BLaER1 treated with 17β-estradiol and CSF1 and Interleukin-3, amounts not matched to agents 10 nM and 100 nM (cell line): Measurements from ENCODE around the gene TH.

Source experiments
- H3K27ac ChIP-seq, 11 experiments: shearing (Covaris generic); formaldehyde crosslinking; 2 replicates each; pipeline ENCODE4 v1.8.1; 2022
- H3K27me3 ChIP-seq, 11 experiments: shearing (Covaris generic); formaldehyde crosslinking; 2 replicates each; pipeline ENCODE4 v1.8.1; 2022
- H3K36me3 ChIP-seq, 11 experiments: shearing (Covaris generic); formaldehyde crosslinking; 2 replicates each; pipeline ENCODE4 v1.8.1; 2022
- H3K4me1 ChIP-seq, 10 experiments: shearing (Covaris generic); formaldehyde crosslinking; 2 replicates each; pipeline ENCODE4 v1.8.1; 2022
- H3K4me2 ChIP-seq, 11 experiments: shearing (Covaris generic); formaldehyde crosslinking; 2 replicates each; pipeline ENCODE4 v1.8.1; 2022
- H3K4me3 ChIP-seq, 10 experiments: shearing (Covaris generic); formaldehyde crosslinking; 2 replicates each; pipeline ENCODE4 v1.8.1; 2022
- H3K9ac ChIP-seq, 11 experiments: shearing (Covaris generic); formaldehyde crosslinking; 2 replicates each; pipeline ENCODE4 v1.8.1; 2022
- H3K9me3 ChIP-seq, 11 experiments: shearing (Covaris generic); formaldehyde crosslinking; replicated peaks in 1 of 11; 2 replicates each; pipeline ENCODE4 v1.8.1; 2022
- H4K20me1 ChIP-seq, 11 experiments: shearing (Covaris generic); formaldehyde crosslinking; 2 replicates each; pipeline ENCODE4 v1.8.1; 2022
- Cebpa-rat ChIP-seq, 11 experiments: shearing (Covaris generic); IDR thresholded peaks; 2 replicates each; pipeline ENCODE4 v1.8.1; 2022

The TH gene

DNA sequence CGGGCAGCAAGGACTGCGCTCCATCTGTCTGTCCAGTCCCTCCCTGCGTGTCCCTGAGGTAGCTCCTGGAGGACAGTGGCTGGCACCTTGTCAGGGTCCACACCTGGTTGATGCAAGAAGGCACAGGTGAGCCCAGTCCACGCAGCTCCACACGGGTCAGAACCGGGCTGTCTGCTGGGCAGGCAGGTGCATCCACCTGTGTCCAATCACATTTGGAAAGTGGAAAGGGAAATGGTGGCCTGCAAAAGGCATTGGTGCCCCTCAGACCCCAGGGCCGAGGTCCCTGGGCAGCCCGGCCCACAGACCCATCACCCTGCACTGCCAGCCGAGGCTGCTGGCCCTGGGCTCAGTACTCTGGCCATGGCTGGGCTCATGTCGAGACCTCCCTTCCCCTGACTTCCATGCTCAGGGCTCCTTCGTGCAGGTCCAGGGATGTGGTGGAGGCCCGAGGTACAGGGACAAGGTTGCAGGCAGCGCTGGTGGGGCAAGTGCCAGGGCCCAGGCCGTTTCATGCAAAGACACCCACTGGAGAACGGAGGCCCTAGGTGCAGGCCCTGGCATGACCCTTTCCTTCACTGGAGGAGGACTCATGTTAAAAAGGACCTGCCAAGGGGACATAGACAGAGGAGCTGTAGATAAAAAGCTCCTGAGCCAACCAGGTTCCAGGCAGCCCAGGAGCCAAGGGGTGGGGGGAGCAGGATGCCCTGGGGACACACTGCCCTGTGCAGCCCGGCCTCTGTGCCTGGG, 38.9 kb upstream of the TH start:
- Histone ChIP-seq H3K9ac (no peak overlapping the region), H4K20me1 (peaks cover 0 to 7% (median 0%) of the 10 kb centered on the region in 11 experiments; a peak in 3 of 22 replicates), H3K9me3 (peaks cover 0 to 8% (median 0%) of the 10 kb centered on the region in 11 experiments; a peak in 4 of 22 replicates), H3K27me3 (no peaks in the 10 kb centered on the region), H3K4me1 (peaks cover 0 to 18% (median 16%) of the 10 kb centered on the region in 10 experiments; a peak in 16 of 20 replicates), H3K36me3 (no peaks in the 10 kb centered on the region), H3K4me2 (no peak overlapping the region), H3K27ac (no peak overlapping the region), H3K4me3 (no peak overlapping the region)
- TF ChIP-seq Cebpa-rat (IDR thresholded peaks at IDR 0.05) = no peak

DNA sequence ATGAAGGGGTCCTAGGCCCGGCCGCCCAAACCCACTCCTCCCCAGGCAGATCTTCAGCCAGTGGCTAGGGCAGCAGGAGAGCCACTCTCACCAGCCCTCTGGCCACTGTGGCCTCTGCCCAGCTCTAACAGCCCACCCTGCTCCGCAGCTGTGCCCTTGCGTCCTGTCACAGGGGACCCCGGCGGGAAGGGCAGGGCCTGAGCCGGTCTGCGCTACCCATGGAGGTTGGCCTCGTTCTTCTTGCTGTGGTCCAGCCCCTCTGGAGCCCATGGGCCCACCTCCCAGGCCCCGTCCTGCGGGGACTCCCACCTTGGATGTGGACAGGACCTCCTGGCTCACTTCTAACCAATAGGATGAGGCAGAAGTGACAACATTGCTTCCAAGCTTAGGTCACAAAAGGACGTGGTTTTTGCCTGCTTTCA, 38.3 kb upstream of the TH start:
- H3K27me3 ChIP-seq = no peaks in the 10 kb centered on the region
- no peak overlapping the region for H3K27ac ChIP-seq
- no peak overlapping the region for H3K4me3 ChIP-seq
- peaks cover 0 to 8% (median 0%) of the 10 kb centered on the region in 11 experiments; a peak in 4 of 22 replicates for H3K9me3 ChIP-seq
- peaks cover 0 to 18% (median 16%) of the 10 kb centered on the region in 10 experiments; a peak in 16 of 20 replicates for H3K4me1 ChIP-seq
- no peak overlapping the region for H3K4me2 ChIP-seq
- peaks cover 0 to 7% (median 0%) of the 10 kb centered on the region in 11 experiments; a peak in 3 of 22 replicates for H4K20me1 ChIP-seq
- no peak for TF ChIP-seq Cebpa-rat (IDR thresholded peaks at IDR 0.05)
- H3K9ac ChIP-seq = no peak overlapping the region
- H3K36me3 ChIP-seq = no peaks in the 10 kb centered on the region

DNA sequence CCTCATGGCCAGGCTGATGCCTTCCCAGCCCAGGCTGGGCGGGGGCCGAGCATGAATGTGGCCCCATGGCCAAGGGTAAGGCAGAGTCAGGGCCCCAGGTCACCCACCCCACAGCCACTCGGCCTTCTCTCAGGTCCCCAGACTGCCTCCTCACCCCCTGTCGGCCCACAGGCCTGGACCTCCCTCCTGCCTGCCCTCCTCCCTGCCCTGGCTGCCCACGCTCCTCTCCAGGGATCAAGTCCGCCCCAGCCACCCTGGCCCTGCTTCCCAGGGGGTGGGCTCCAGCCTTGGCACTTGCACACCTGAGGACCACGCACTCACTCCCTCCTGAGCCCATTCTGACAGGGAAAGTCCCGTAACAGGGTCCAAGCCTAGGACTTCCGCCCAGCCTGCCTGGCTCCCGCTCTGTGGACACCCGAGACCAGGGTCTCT, 37.8 kb upstream of the TH start:
- H3K27me3 ChIP-seq = no peaks in the 10 kb centered on the region
- peaks cover 0 to 7% (median 0%) of the 10 kb centered on the region in 11 experiments; a peak in 3 of 22 replicates for H4K20me1 ChIP-seq
- no peak overlapping the region for H3K9ac ChIP-seq
- no peak overlapping the region for H3K4me2 ChIP-seq
- no peak overlapping the region for H3K4me3 ChIP-seq
- peaks cover 0 to 8% (median 0%) of the 10 kb centered on the region in 11 experiments; a peak in 4 of 22 replicates for H3K9me3 ChIP-seq
- no peak for TF ChIP-seq Cebpa-rat (IDR thresholded peaks at IDR 0.05)
- H3K4me1 ChIP-seq = peaks cover 0 to 18% (median 16%) of the 10 kb centered on the region in 10 experiments; a peak in 16 of 20 replicates
- no peak overlapping the region for H3K27ac ChIP-seq
- H3K36me3 ChIP-seq = no peaks in the 10 kb centered on the region

DNA sequence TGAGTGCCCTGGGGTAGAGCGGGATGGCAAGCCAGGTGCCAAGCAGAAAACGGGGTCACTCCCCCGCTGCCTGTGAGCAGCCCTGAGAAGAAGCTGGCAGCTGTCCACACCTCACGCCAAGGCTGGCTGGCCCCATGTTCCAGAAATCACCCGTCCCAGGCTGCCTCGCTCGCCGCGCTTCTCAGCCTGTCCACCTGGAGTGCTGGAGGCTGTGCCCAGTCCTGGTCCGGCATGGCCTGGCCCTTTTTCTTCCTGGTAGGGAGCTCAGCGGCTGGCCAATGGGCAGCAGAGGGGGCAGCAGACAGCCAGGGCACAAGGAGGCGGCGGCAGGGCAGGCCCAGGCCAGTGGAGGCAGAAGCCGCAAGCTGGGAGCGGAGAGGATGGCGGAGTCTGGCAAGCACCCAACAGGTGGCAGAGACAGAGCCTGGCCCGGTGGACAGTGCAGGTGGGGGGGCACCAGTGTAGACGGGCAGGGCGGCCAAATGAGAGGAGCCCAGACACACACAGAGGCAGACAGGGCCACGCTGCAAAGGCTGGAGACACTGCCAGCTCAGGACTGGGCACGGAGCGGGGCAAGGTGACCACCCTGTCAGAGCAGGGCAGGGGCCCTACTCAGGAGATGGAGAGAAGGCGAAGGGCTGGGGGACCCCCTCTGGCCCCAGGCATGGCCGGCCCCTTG, 37.2 kb upstream of the TH start:
- peaks cover 0 to 14% (median 13%) of the 10 kb centered on the region in 10 experiments; a peak in 16 of 20 replicates for H3K4me1 ChIP-seq
- H3K36me3 ChIP-seq = no peaks in the 10 kb centered on the region
- H3K4me2 ChIP-seq = no peak overlapping the region
- H3K27ac ChIP-seq = no peak overlapping the region
- H3K27me3 ChIP-seq = no peaks in the 10 kb centered on the region
- TF ChIP-seq Cebpa-rat (IDR thresholded peaks at IDR 0.05) = no peak
- H3K9me3 ChIP-seq = peaks cover 0 to 8% (median 0%) of the 10 kb centered on the region in 11 experiments; a peak in 4 of 22 replicates
- H4K20me1 ChIP-seq = peaks cover 0 to 7% (median 0%) of the 10 kb centered on the region in 11 experiments; a peak in 3 of 22 replicates
- no peak overlapping the region for H3K9ac ChIP-seq
- no peak overlapping the region for H3K4me3 ChIP-seq

DNA sequence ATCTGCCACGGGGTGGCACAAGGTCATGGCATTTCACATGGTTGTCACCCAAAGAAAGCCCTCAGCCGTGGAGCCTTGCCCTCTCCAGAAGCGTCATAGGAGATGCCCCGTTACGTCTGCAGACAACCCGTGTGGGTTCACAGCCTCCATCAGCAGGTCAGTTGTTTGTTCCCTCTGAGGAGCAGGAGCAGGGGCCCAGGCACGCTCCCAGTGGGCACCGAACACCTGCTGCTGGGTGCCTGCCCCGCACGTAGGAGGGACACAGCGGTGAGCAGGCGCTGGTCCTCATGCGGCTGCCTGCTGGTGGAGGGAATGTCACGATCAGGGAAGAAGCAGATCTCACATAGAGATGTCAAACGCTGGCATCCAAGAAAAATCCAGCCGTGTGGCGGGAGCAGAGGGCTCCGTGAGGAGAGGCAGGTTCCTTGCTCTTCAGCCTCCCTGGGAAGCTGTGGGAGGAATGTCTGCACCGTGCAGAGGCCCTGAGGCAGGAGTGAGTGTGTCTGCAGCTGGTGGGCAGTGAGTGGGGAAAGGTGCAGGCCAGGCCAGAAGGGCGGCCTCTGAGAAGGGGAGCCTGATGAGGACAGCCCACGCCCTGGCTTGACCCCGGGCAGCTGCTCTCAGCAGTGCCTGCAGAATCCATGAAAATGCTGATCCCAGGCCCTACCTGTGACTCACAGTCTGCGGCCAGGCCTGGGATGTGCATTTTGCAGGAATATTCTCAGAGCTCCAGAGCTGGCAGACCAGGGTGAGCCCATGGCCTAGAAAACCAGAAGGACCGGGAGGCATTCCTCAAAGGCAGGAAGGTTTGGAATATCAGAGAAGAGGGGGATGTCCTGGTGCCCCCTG, 36.4 kb upstream of the TH start:
- H3K27ac ChIP-seq = no peak overlapping the region
- TF ChIP-seq Cebpa-rat (IDR thresholded peaks at IDR 0.05) = no peak
- H3K36me3 ChIP-seq = no peaks in the 10 kb centered on the region
- no peaks in the 10 kb centered on the region for H3K27me3 ChIP-seq
- no peak overlapping the region for H3K4me2 ChIP-seq
- H3K4me3 ChIP-seq = no peak overlapping the region
- peaks cover 0 to 12% (median 0%) of the 10 kb centered on the region in 11 experiments; a peak in 3 of 22 replicates for H4K20me1 ChIP-seq
- no peak overlapping the region for H3K9ac ChIP-seq
- peaks cover 0 to 8% (median 0%) of the 10 kb centered on the region in 11 experiments; a peak in 4 of 22 replicates for H3K9me3 ChIP-seq
- peaks cover 4 to 15% (median 12%) of the 10 kb centered on the region in 10 experiments; a peak in 18 of 20 replicates for H3K4me1 ChIP-seq

DNA sequence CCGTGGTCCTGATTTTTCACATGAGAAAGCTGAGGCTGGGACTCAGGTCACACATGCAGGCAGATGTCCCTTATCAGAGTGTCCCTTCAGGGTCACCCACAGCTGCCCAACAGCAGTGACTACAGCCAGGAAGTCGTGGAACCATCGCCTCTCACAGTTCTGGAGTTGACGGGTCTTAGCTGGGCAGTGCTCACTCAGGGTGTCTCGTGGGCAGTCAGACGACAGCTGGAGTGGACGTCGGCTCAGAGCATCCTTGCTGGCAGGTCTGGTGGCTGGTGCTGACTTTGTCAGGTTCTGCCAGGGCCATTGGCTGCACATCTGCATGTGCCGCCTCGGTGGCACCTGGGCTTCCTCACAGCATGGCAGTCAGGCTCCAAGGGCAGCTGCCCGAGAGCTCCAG, 35.6 kb upstream of the TH start:
- H3K27me3 ChIP-seq = no peaks in the 10 kb centered on the region

DNA sequence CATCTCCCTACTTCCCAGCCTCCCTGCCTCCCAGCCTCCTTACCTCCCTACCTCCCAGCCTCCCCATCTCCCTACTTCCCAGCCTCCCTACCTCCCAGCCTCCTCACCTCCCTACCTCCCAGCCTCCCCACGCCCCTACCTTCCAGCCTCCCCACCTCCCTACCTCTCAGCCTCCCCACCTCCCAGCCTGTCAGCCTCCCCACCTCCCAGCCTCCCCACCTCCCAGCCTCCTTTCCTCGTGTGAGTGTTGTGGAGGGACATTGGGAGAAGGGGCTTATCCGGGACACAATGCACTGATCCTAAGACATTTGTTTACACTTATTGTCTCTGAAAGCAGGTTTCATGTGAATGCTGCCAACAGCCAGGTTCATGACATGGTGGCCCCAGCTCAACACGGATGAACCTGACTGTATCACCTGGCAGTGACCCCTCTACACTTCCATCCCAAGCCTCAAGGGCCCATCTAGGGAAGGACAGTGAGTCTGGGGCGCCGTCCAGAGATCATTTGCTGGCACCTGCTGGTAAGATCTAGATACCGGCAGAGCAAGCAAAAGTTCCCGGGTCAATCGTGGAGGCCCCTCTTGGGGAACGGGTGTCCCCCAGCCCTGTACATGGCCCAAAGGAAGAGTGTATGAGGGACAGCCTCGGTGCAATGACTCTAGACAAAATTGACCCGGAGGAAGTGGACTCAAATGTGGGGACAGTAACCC, 34.5 kb upstream of the TH start:
- no peak for TF ChIP-seq Cebpa-rat (IDR thresholded peaks at IDR 0.05)
- Histone ChIP-seq H3K27me3 (no peaks in the 10 kb centered on the region), H3K9ac (no peak overlapping the region), H4K20me1 (peaks cover 0 to 14% (median 0%) of the 10 kb centered on the region in 11 experiments; a peak in 2 of 22 replicates), H3K4me1 (peaks cover 0 to 24% (median 19%) of the 10 kb centered on the region in 10 experiments; a peak in 15 of 20 replicates), H3K36me3 (no peaks in the 10 kb centered on the region), H3K27ac (no peak overlapping the region), H3K9me3 (peaks cover 0 to 8% (median 3%) of the 10 kb centered on the region in 11 experiments; a peak in 5 of 22 replicates), H3K4me3 (no peak overlapping the region), H3K4me2 (no peak overlapping the region)

More for the DNA sequence above, 35.6 kb upstream of the TH start:
- Histone ChIP-seq H3K9me3 (peaks cover 0 to 8% (median 0%) of the 10 kb centered on the region in 11 experiments; a peak in 4 of 22 replicates), H4K20me1 (peaks cover 0 to 14% (median 0%) of the 10 kb centered on the region in 11 experiments; a peak in 3 of 22 replicates), H3K4me3 (no peak overlapping the region), H3K36me3 (no peaks in the 10 kb centered on the region), H3K27ac (no peak overlapping the region), H3K4me2 (no peak overlapping the region), H3K4me1 (peaks cover 0 to 17% (median 15%) of the 10 kb centered on the region in 10 experiments; a peak in 15 of 20 replicates), H3K9ac (no peak overlapping the region)
- no peak for TF ChIP-seq Cebpa-rat (IDR thresholded peaks at IDR 0.05)

DNA sequence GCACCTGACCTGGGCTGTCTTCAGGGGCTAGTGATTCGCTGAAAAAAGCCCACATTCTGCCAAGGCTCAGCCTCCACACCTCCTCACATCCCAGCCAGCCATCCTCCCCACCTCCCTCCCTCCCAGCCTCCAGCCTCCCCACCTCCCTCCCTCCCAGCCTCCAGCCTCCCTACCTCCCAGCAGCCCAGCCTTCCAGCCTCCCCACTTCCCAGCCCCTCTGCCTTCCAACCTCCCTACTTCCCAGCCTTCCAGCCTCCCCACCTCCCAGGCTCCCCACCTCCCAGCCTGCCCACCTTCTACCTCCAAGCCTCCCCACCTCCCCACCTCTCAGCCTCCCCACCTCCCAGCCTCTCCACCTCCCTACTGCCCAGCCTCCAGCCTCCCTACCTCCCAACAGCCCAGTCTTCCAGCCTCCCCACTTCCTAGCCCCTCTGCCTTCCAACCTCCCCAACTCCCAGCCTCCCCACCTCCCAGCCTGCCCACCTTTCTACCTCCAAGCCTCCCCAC, 33.7 kb upstream of the TH start:
- Histone ChIP-seq H3K4me2 (no peak overlapping the region), H4K20me1 (peaks cover 0 to 12% (median 0%) of the 10 kb centered on the region in 11 experiments; a peak in 1 of 22 replicates), H3K36me3 (no peaks in the 10 kb centered on the region), H3K27me3 (no peaks in the 10 kb centered on the region), H3K4me3 (no peak overlapping the region), H3K27ac (no peak overlapping the region), H3K9ac (no peak overlapping the region), H3K4me1 (peaks cover 0 to 24% (median 19%) of the 10 kb centered on the region in 10 experiments; a peak in 15 of 20 replicates), H3K9me3 (peaks cover 0 to 16% (median 5%) of the 10 kb centered on the region in 11 experiments; a peak in 5 of 22 replicates)
- no peak for TF ChIP-seq Cebpa-rat (IDR thresholded peaks at IDR 0.05)
